Retinal pigment epithelial cell (primary cell): ENCODE results near the gene PLD3.

ENCODE experiments used
- DNase-seq: peaks from one replicate; pipeline ENCODE4 v3.0.0-alpha.2; 2010; ENCODE audit warnings: low read depth
- H3K4me3 ChIP-seq: 2 replicates; pipeline ENCODE4 v1.5.1; 2011; ENCODE audit warnings: mild to moderate bottlenecking, low read length, control low read depth, moderate library complexity
- TF ChIP-seq, protein P1 (sequence below): conservative IDR thresholded peaks from 2 replicates; pipeline ENCODE4 v1.5.1; 2011; ENCODE audit warnings: low read depth, low read length, control low read depth, inconsistent platforms

PLD3 gene

DNA sequence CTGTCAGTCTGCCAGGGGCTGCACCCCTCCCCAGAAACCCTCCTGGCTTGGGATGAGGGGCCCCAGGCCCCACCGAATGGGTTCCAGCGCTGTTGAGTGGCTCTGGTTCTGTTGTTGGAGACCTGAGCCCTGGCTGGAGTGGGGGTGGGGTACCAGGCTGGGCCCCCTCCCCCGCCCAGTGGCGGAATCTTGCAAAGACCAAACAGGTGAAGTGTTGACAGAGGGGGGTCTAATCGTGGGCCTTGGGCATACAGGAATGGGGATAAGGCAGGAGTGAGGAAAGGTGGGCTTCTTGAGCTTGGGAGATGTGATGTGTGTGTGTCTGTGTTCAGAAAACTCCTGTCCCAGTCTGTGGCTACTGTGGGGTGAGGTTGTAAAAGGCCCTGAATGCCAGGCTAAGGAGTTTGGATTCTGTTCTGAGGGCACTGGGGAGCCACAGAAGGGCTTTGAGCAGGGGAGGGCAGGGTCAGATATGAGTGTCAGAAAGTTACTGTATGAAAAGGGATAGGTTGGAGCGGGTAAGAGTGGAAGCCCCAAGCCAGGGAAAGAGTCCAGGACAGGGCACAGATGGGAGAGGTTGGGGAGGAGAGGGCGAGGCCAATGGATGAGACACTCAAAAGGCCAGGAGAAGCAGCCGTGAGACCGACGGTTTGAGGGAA lies 41.7 kb downstream of the PLD3 start, which contains the start of gene HIPK4:
Gene HIPK4 (minus strand): TSS at position 98 of the 659 bp plus-strand sequence. CDS start 279 bp downstream, outside the sequence.
- no peak for DNase-seq
- no peak within 1 kb of the TSS for H3K4me3 ChIP-seq
- TF ChIP-seq, protein P1, sequence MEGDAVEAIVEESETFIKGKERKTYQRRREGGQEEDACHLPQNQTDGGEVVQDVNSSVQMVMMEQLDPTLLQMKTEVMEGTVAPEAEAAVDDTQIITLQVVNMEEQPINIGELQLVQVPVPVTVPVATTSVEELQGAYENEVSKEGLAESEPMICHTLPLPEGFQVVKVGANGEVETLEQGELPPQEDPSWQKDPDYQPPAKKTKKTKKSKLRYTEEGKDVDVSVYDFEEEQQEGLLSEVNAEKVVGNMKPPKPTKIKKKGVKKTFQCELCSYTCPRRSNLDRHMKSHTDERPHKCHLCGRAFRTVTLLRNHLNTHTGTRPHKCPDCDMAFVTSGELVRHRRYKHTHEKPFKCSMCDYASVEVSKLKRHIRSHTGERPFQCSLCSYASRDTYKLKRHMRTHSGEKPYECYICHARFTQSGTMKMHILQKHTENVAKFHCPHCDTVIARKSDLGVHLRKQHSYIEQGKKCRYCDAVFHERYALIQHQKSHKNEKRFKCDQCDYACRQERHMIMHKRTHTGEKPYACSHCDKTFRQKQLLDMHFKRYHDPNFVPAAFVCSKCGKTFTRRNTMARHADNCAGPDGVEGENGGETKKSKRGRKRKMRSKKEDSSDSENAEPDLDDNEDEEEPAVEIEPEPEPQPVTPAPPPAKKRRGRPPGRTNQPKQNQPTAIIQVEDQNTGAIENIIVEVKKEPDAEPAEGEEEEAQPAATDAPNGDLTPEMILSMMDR = no peak

DNA sequence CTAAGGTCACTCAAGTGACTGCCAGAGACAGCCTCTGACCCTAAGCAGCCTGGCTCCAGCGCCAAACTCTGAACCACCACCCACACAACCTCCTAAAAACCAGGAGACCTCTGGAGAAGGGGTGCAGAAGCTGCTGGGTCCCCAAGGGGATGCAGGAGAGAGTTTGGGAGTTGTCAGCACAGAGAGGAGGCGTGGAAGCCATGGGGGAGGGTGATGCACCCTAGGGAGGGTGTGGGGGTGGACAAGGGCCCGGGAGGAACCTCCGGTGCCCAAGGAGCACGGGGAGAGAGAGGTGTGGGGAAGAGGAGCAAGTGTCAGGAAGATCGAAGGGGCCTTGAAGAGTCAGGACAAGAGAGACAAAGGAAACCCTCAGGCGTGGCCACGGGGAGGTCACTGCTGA lies 43.6 kb downstream of the PLD3 start:
- no peak for DNase-seq
- no peak overlapping the region for H3K4me3 ChIP-seq
- TF ChIP-seq, protein P1 = no peak

DNA sequence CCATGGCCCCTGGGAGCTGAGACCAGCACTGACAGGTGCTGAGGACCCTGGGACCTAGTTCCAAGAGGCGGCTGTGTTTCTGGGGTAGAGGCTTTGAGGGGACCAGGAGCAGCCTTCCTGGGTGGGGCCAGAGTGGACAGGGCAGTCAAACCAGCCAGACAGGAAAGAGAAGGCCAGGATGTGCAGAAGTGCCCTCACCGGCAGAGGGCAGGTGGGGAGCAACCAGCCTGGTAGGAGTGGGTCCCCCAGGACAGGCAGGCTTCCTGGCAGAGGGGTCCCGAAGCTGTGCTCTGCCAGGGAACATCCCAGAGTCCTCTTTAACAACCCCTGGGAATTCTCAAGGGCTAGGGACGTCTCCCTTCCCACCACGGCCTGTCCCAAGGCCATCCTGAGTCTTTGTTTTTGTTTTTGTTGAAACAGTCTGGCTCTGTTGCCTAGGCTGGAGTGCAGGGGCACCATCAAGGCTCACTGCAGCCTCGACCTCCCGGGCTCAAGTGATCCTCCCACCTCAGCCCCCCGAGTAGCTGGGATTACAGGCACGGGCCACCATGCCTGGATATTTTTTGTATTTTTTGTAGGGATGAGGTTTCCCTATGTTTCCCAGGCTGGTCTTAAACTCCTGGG lies 44.5 kb downstream of the PLD3 start:
- no peak overlapping the region for H3K4me3 ChIP-seq
- TF ChIP-seq, protein P1 = peak; percentile 26

DNA sequence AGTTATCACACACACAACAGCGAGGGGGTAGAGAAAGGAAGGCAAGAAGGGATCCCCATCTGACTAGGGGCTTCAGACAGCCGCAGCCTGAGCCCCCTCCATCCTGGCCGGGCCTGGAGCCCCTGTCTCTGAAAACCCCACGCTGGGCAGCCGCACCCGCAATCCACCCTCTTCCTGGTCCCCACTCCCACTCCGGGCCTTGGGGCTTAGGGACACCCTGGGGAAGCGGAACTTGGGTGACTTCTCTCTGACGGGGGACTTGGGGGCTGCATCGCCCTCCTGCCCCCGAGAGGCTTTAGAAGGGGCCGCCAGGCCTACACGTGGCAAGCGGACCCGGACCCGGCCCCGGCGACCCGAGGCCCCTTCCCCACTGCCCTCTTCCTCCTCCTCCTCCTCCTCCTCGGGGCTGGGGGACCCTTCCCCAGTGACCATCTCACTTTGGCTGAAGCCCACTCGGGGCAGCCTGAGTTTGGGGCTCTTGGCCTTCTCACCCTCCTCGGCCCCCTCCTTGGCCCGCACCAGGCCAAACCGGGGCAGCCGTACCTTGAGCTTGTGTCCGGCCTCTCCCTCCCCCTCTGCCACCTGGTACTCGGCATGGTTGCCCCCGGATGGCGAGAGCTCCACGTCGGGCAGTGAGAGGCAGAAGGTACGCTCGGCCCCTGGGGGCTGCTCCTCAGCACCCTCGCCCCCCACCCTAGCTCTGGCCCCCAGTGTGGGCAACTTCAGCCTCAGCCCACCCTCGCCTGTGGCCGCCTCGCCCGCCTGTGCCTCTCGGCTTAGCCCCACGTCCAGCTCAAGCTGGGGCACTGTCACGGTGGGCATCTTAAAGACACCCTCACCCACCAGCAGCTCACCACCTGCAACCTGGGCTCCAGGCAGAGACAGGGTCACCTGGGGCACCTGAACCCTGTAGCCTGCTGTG lies 45.7 kb downstream of the PLD3 start:
- H3K4me3 ChIP-seq = no peak overlapping the region
- no peak for DNase-seq
- TF ChIP-seq, protein P1 = no peak

More for the DNA sequence above, 44.5 kb downstream of the PLD3 start:
- no peak for DNase-seq

DNA sequence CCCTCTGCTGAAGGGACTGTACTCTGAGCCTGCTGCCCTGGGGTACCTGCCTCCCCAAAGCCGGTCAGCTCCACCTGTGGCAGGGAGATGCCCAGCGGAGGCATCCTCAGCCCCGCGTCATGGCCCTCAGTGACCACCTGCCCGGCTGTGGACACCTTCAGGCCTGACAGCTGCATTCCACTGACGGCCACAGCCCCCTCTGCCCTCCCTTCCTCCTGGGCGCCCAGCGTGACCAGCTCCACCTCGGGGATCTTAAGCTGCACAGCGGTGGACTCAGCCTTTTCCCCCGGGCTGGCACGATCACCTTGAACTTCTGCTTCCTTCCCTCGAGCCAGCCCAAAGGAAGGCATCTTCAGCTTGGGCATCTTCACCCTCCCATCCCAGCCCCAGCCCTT lies 46.3 kb downstream of the PLD3 start:
- no peak overlapping the region for H3K4me3 ChIP-seq
- DNase-seq = no peak
- TF ChIP-seq, protein P1 = no peak

DNA sequence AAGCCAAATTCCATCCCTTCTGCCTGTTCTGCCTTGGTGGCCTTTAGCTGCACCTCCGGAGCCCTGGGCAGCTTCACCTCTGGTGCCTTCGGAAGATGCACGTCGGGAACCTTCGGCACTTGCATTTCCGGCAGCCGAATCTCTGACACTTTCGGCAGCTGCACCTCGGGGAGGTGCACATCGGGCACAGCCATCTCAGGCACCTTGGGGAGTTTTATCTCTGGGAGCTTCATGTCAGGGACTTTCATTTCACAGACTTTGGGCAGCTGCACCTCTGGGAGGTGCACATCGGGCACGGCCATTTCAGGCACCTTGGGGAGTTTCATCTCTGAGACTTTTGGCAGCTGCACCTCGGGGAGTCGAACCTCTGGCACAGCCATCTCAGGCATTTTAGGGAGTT lies 47.5 kb downstream of the PLD3 start:
- TF ChIP-seq, protein P1 = no peak
- DNase-seq = no peak

More for the DNA sequence above, 47.5 kb downstream of the PLD3 start:
- no peak overlapping the region for H3K4me3 ChIP-seq
